Stimulated activated CD8-positive, alpha-beta memory T cell treated with anti-CD3 and anti-CD28 coated beads, Interleukin-4, amount 100 ng/mL, for 48 hours (primary cell): ENCODE measurements around the gene SLC44A1.

Experiments
- DNase-seq: peaks from one replicate; pipeline ENCODE4 v3.0.0-alpha.2; 2020

Gene SLC44A1

DNA sequence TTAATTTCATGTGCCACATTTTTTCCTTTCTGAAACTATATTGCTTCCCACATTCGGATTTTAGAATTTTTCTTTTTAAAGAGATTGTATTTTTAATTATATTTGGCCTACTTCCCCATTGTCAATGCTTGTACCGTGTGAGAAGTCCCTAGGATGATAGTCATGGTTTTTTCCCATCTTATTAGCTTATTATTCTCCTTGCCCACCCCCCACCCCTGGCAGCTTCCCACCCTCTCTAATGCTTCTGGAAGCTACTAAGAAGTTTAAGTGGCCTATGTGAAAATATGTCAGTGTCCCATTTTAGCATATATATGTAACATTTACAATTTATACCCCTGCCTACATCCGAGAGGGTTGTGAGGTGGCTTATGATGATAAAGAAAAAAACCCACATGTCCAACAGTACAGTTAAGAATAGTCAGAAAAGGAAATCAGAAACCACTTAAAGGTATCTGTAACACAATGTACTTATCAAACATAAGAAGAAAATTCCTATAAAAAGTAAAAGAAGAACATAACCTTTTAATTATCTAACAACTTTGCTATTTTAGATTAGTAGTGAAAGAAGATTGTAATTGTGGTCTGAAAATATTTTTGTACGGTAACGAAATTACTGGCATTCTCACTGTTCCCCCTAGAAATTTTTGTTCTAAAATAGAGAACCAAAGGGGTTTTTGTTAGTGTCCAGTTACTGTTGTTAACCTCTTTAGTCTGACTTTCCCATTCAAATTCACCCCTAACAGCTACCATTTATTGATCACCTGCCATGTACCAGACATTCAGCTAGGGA is 62.1 kb downstream of the SLC44A1 start:
- no peak for DNase-seq

DNA sequence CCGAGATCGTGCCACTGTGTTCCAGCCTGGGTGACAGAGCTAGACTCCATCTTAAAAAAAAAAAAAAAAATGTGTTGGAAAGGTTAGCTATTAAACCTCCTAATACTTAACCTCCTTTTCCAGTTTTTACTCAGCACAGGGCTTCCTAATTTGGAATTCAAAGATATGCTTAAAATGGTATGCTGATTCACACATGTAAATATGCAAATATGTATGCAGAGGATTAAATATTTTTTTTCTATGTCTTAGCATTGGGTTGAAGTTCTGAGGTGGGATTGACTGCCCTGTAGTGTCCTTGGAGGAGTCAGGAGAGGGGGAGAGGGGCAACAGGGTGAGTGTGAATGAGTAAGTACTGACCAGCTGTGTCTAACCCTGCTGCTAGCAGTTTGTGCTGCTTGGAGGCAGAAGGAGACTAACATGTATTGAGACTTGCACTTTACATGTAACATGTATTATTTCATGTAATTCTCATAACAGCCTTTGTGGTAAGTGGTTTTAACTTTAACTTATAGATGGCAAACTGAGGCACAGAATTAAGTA is 63.2 kb downstream of the SLC44A1 start:
- DNase-seq: no peak

DNA sequence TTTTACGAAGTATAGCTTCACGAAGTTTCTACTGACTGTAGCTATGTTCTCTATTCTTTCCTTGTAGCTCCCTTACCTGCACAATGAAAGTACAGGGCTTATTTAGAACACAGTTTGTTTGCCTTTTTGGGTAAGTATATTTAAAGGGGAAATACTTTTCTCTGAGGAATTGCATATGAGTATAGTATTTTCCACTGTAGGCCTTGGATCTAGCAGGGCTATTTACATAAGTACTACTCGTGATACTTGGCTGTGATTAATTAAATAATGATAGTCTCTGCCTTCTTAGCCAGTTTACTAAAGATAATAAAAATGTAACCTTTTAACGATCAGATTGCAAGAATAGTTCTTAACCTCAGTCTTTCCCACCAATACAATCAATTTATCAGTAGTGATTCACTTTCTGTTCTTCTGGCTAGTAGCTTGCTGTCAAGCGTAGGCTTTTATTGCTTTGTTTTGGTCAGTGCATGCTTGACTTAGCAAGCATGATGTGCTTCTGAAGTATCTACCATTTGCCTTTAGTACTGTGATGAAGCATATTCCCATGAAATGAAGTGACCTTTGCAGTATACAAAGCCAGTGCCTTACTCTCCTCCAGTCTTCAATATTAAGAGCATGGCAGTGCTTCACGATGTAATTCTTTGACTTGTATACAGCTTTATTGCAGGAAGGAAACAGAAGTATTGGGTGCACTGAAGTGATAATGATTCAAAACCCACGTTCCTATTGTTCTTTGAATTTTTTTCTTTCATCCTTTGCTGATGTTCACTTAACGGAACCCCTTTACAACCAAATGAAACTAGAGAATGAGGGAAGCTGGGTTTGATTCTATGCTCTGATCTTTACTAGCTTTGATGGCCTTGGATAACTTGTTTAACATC is 64.2 kb downstream of the SLC44A1 start:
- no peak for DNase-seq

DNA sequence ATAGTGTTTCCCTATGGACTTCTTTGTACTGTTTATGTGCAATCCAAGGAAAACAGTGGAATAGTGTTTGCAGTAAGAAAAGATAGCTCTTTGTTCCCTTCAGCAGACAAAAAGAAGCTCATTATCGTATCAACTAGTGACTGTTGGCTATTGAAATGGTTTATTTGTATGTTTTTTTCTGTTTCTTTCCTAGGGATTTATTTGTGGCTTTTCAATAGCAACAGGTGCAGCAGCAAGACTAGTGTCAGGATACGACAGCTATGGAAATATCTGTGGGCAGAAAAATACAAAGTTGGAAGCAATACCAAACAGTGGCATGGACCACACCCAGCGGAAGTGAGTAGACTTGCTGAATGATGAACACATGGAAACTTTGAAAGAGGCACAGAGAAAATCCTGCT is 65.1 kb downstream of the SLC44A1 start:
- no peak for DNase-seq

GRCh38 chr9:105311306-105311705 is 66.9 kb downstream of the SLC44A1 start:
- no peak for DNase-seq

GRCh38 chr9:105313238-105313637 is 68.8 kb downstream of the SLC44A1 start:
- DNase-seq: no peak

DNA sequence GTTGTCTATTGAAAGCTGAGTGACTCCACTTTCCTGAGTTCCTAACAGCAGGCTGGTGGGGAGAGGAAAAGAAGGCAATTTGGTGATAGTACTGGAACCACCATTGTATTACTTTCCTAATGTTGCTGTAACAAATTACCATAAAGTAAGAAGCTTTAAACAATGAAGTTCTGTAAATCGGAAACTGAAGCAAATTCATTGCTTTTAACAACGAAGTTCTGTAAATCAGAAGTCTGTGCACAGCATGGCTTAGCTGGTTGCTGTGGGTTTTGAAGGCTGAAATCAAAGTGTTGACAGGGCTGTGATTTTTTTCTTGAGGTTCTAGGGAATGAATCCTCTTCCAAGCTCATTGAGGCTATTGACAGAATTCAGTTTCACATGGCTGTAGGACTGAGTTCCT is 72.3 kb downstream of the SLC44A1 start:
- DNase-seq: no peak

- no peak for DNase-seq
These were observed 74.3 kb downstream of the SLC44A1 start for GRCh38 chr9:105318729-105319191.

- DNase-seq: no peak
These were observed 74.9 kb downstream of the SLC44A1 start for GRCh38 chr9:105319202-105319813.

DNA sequence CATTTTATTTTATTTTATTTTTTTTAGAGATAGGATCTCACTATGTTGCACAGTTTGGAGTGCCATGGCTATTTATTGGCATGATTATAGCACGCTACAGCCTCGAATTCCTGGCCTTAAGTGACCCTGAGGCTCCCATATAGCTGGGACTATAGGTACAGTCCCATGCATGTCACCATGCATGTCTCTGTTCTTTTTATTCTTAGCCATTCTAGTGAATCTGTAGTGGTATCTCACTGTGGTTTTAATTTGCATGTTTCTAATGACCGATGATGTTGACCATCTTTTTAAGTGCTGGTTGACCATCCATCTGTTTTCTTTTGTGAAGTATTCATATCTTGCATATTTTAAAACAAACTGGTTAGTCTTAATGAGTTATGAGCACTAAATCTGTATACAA is 76.1 kb downstream of the SLC44A1 start:
- no peak for DNase-seq

GRCh38 chr9:105328296-105328695 is 83.8 kb downstream of the SLC44A1 start:
- DNase-seq: no peak

DNA sequence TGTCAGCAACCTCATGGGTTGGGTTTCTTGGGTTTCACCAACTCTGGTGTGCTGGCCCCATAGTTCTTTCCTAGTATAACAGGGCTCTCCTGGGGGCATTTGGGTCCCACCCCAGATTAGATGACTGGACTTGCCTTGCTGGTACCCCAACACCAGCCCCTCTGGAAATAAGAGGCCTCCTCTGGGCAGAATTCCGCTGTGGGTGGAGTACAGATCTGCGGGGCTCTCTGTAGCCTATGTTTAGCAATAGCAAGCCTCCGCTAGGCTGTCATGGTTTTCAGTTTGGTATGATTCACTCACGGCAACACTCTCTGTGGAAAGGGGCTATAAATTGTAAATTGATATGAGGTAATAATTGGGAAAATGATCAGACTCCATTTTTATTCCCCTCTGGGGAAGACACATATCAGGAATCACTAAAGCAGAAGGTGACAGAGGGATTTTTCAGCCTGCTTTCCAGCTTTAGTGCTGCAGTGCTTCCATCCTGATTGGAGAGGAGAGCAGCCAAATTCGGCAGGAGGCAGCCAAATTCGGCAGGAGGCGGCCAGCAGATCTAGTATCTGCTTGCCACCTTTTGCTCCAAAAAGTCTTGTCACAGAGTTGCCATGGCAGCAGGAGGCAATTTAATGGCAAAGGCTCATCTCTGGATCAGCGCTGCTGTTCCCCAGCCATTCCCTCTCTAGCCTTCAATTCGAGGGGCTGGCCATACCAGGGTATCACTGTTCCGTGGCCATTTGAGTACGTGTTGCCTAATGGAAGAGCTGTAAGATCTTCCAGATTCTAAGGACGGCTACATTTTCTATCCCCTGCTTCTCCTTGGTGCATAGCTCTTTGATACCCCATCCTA is 84.6 kb downstream of the SLC44A1 start:
- no peak for DNase-seq

GRCh38 chr9:105329719-105330062 is 85.2 kb downstream of the SLC44A1 start:
- DNase-seq: no peak

- DNase-seq: no peak
These were observed 85.8 kb downstream of the SLC44A1 start for GRCh38 chr9:105330201-105330600.

- no peak for DNase-seq
These were observed 86.3 kb downstream of the SLC44A1 start for GRCh38 chr9:105330755-105331154.

- no peak for DNase-seq
These were observed 86.7 kb downstream of the SLC44A1 start for GRCh38 chr9:105331160-105331559.

- DNase-seq: no peak
These were observed 87.3 kb downstream of the SLC44A1 start for GRCh38 chr9:105331755-105332154.

GRCh38 chr9:105332471-105332870 is 88.0 kb downstream of the SLC44A1 start:
- no peak for DNase-seq

- no peak for DNase-seq
These were observed 88.6 kb downstream of the SLC44A1 start for GRCh38 chr9:105333076-105333475.

DNA sequence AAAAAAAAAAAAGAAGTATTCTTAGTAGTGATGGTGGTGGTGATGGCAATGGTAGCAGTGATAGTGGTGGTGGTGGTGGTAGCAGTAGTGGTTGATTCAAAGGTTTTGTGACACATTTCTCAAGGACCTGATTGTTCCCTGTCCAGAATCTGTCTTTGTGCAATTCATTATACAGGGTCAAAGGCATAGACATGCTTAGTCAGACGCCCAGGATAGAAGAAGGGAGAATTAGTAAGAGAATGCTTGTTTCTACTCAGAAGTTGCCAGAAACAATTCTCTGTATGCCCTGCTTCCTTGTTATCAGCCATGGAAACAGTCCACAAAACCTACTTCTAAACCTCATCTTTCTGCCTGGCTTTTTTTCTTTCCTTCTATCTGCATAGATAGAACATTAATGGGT is 89.4 kb downstream of the SLC44A1 start:
- no peak for DNase-seq

- no peak for DNase-seq
These were observed 93.9 kb downstream of the SLC44A1 start for GRCh38 chr9:105338308-105338707.

DNA sequence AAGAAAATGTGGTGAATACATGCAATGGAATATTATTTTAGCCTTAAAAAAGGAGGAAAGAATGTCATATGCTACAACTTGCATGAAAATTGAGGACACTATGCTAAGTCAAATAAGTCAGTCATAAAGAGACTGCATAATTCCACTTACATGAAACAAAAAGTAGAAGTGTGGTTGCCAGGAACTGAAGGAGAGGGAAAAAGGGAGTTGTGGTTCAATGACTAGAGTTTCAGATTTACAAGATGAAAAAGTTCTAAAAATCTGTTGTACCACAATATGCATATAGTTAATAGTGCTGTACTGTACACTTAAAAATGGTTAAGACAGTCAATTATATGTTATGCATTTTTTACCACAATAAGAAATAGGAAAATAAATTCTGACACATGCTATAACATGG is 95.4 kb downstream of the SLC44A1 start:
- DNase-seq: no peak
